SK-N-SH (cell line): Measurements from ENCODE around the gene GPR39. TPM values are rescaled to one million over a fixed set of nuclear protein-coding genes. Genes with fewer than 3 reads are reported as not detected.

Experiments used
- CTCF ChIA-PET: fragments of 300-600, 350-600 bp; formaldehyde crosslinking; extraction: SDS; loops from one replicate; lab custom pipeline; 2021; lab: Yijun Ruan, JAX
- POLR2A ChIA-PET: fragments of 350-600 bp; sonication (Branson Sonifier 250); formaldehyde crosslinking; extraction: SDS; loops from one replicate; lab custom pipeline; 2020; ENCODE audit warnings: antibody characterized with exemption, inconsistent platforms; lab: Yijun Ruan, JAX
- DNase-seq: peaks from one replicate; pipeline ENCODE4 v3.0.0; 2012
- H2AFZ ChIP-seq: fragments of 200-600 bp; sonication (generic); 2 replicates; pipeline ENCODE4 v1.8.1; 2016; ENCODE audit warnings: antibody characterized with exemption, mild to moderate bottlenecking, low read depth
- H3F3A ChIP-seq: fragments of 200-600 bp; sonication (generic); replicated peaks from 2 replicates; pipeline ENCODE3; 2016; ENCODE audit warnings: antibody characterized with exemption, mild to moderate bottlenecking; ENCODE audit not compliant: insufficient read depth
- H3K27ac ChIP-seq, 2 experiments: fragments of 200-500 bp in 1 of 2; fragments of 200-600 bp in 1 of 2; sonication (Bioruptor generic) in 1 of 2; sonication (generic), shearing (Covaris generic) in 1 of 2; 2 replicates each; pipeline versions ENCODE4 v1.5.1 to v1.6.1; 2014 to 2016; ENCODE audit warnings: low read depth in 2 of 2, inconsistent platforms in 1 of 2, low read length in 1 of 2, mild to moderate bottlenecking in 1 of 2, mixed read lengths in 1 of 2
- H3K27me3 ChIP-seq: fragments of 200-600 bp; sonication (generic), shearing (Covaris generic); 2 replicates; pipeline ENCODE4 v1.6.1; 2016; ENCODE audit warnings: mixed run types; ENCODE audit not compliant: insufficient read depth
- H3K36me3 ChIP-seq, 2 experiments: fragments of 200-500 bp in 1 of 2; fragments of 200-600 bp in 1 of 2; sonication (Bioruptor generic) in 1 of 2; sonication (generic) in 1 of 2; replicated peaks in 1 of 2; 2 replicates each; pipeline versions ENCODE3 to v1.5.1; 2014 to 2016; ENCODE audit warnings: low read length in 1 of 2, mild to moderate bottlenecking in 1 of 2; ENCODE audit not compliant: insufficient read depth in 2 of 2, control insufficient read depth in 1 of 2
- H3K4me1 ChIP-seq, 2 experiments: fragments of 200-500 bp in 1 of 2; fragments of 200-600 bp in 1 of 2; sonication (Bioruptor generic) in 1 of 2; sonication (generic), shearing (Covaris generic) in 1 of 2; 2 replicates each; pipeline versions ENCODE4 v1.5.1 to v1.6.1; 2014 to 2016; ENCODE audit warnings: low read depth in 1 of 2, low read length in 1 of 2, mixed run types in 1 of 2; ENCODE audit not compliant: insufficient read depth in 2 of 2, control insufficient read depth in 1 of 2
- H3K4me2 ChIP-seq: fragments of 200-600 bp; sonication (generic), shearing (Covaris generic); 2 replicates; pipeline ENCODE4 v1.6.1; 2017; ENCODE audit warnings: mixed run types
- H3K4me3 ChIP-seq, 2 experiments: fragments of 200-500 bp in 1 of 2; fragments of 200-600 bp in 1 of 2; sonication (Bioruptor generic) in 1 of 2; sonication (generic), shearing (Covaris generic) in 1 of 2; 2 replicates each; pipeline versions ENCODE4 v1.5.1 to v1.8.1; 2014 to 2016; ENCODE audit warnings: low read depth in 2 of 2, inconsistent platforms in 1 of 2, low read length in 1 of 2, mild to moderate bottlenecking in 1 of 2, mixed read lengths in 1 of 2, moderate library complexity in 1 of 2
- H3K79me2 ChIP-seq: fragments of 200-600 bp; sonication (generic); 2 replicates; pipeline ENCODE4 v1.8.1; 2017; ENCODE audit warnings: mild to moderate bottlenecking; ENCODE audit not compliant: insufficient read depth
- H3K9ac ChIP-seq: fragments of 200-600 bp; sonication (generic); 2 replicates; pipeline ENCODE4 v1.6.1; 2017; ENCODE audit warnings: mixed run types
- H3K9me2 ChIP-seq: fragments of 200-600 bp; sonication (generic); 2 replicates; pipeline ENCODE4 v1.6.1; 2017; ENCODE audit warnings: mixed run types
- H3K9me3 ChIP-seq: fragments of 200-600 bp; sonication (generic); 2 replicates; pipeline ENCODE4 v1.6.1; 2017; ENCODE audit warnings: mixed run types, mild to moderate bottlenecking, moderate library complexity
- H4K20me1 ChIP-seq: fragments of 200-600 bp; sonication (generic); 2 replicates; pipeline ENCODE4 v1.6.1; 2017; ENCODE audit warnings: mild to moderate bottlenecking, mixed run types; ENCODE audit not compliant: insufficient read depth
- CHD2 ChIP-seq: fragments of 150-350 bp; IDR thresholded peaks from 2 replicates; pipeline ENCODE4 v1.6.1; 2018; ENCODE audit warnings: low read length; ENCODE audit not compliant: partially characterized antibody
- ELF1 ChIP-seq: IDR thresholded peaks from 2 replicates; pipeline ENCODE4 v1.4.0; 2012
- EP300 ChIP-seq, 2 experiments: IDR thresholded peaks; 2 replicates each; pipeline versions ENCODE4 v1.4.0 to v1.6.1; 2012; ENCODE audit warnings: borderline replicate concordance in 1 of 2, low read depth in 1 of 2, low read length in 1 of 2
- EZH2phosphoT487 ChIP-seq: fragments of 200-600 bp; sonication (generic); IDR thresholded peaks from 2 replicates; pipeline ENCODE4 v1.6.1; 2017; ENCODE audit warnings: low read depth, mixed run types, mild to moderate bottlenecking, antibody characterized with exemption, moderate library complexity, borderline replicate concordance
- FOXJ3 ChIP-seq: sonication (generic); formaldehyde crosslinking; IDR thresholded peaks from 2 replicates; pipeline ENCODE4 v1.5.1; 2020; ENCODE audit warnings: mild to moderate bottlenecking, missing genetic modification reagents
- FOXM1 ChIP-seq: IDR thresholded peaks from 2 replicates; pipeline ENCODE4 v1.4.0; 2012; ENCODE audit warnings: low read depth, mild to moderate bottlenecking
- JUND ChIP-seq: IDR thresholded peaks from 2 replicates; pipeline ENCODE4 v1.4.0; 2012
- MXI1 ChIP-seq: IDR thresholded peaks from 2 replicates; pipeline ENCODE4 v1.6.1; 2012; ENCODE audit warnings: mild to moderate bottlenecking, low read depth, low read length, improper control_type of control experiment
- NFIC ChIP-seq: IDR thresholded peaks from 2 replicates; pipeline ENCODE4 v1.4.0; 2012; ENCODE audit warnings: borderline replicate concordance
- PBX3 ChIP-seq: IDR thresholded peaks from 2 replicates; pipeline ENCODE4; 2012
- POLR2AphosphoS5 ChIP-seq: IDR thresholded peaks from 2 replicates; pipeline ENCODE4 v1.6.1; 2012; ENCODE audit warnings: low read depth, low read length
- RCOR1 ChIP-seq: fragments of 150-350 bp; IDR thresholded peaks from 2 replicates; pipeline ENCODE4 v1.6.1; 2017; ENCODE audit warnings: antibody characterized with exemption, low read length
- REST ChIP-seq: IDR thresholded peaks from 2 replicates; pipeline ENCODE4 v1.6.1; 2012; ENCODE audit warnings: mild to moderate bottlenecking, low read depth, low read length, moderate library complexity
- RXRA ChIP-seq: IDR thresholded peaks from 2 replicates; pipeline ENCODE4 v1.4.0; 2012; ENCODE audit warnings: low read depth, mild to moderate bottlenecking, borderline replicate concordance
- SIN3A ChIP-seq: IDR thresholded peaks from 2 replicates; pipeline ENCODE4 v1.6.1; 2012; ENCODE audit warnings: low read depth, mild to moderate bottlenecking, low read length, moderate library complexity, borderline replicate concordance
- SMC3 ChIP-seq: IDR thresholded peaks from 2 replicates; pipeline ENCODE4 v1.6.1; 2012; ENCODE audit warnings: low read depth, low read length, improper control_type of control experiment
- TAF1 ChIP-seq: IDR thresholded peaks from 2 replicates; pipeline ENCODE4 v1.6.1; 2012; ENCODE audit warnings: low read depth, mild to moderate bottlenecking, low read length, moderate library complexity, borderline replicate concordance
- WGBS: methylation state at CpG from one replicate; pipeline ENCODE4 v1.1.6; 2017; ENCODE audit warnings: low lambda C conversion rate; 5-methylcytosine and 5-hydroxymethylcytosine counted together
- polyA plus RNA-seq, 3 experiments: library from polyadenylated mRNA; depleted of rRNA; stranded (reverse); fragments of >200 nt; gene quantifications; 2 replicates each; pipeline ENCODE4 v1.2.3, GENCODE V29; 2012
- TF ChIP-seq, protein P1 (sequence below): IDR thresholded peaks from 2 replicates; pipeline ENCODE4 v1.4.0; 2012; ENCODE audit warnings: low read depth, borderline replicate concordance
- TF ChIP-seq, protein P2 (sequence below): fragments of 150-350 bp; IDR thresholded peaks from 2 replicates; pipeline ENCODE4 v1.6.1; 2016; ENCODE audit warnings: mild to moderate bottlenecking, low read depth, low read length

The GPR39 gene
- polyA plus RNA-seq, 1 of the 3 experiments (the other 2 are of a cell fraction) = 2.3 TPM

GRCh38 chr2:132654968-132655367 is 238.4 kb downstream of the GPR39 start (continued):
- TF ChIP-seq REST (no peak), EZH2phosphoT487 (no peak)

- Histone ChIP-seq H3K9me3 (no peaks in the 10 kb centered on the region), H2AFZ (no peak overlapping the region), H3K27me3 (no peaks in the 10 kb centered on the region), H3K4me3 (no peak overlapping the region), H3K4me2 (no peak overlapping the region), H3K36me3 (peaks cover 0 to 12% of the 10 kb centered on the region in 2 experiments), H3K9ac (no peak overlapping the region), H4K20me1 (no peaks in the 10 kb centered on the region), H3F3A (no peaks in the 10 kb centered on the region), H3K79me2 (no peaks in the 10 kb centered on the region), H3K9me2 (no peaks in the 10 kb centered on the region), H3K27ac (no peak overlapping the region)
- ChIA-PET POLR2A (no interaction called here), CTCF (interaction anchor here (0.8 kb wide), 1 partner anchor 109 kb away, joined by 3 read pairs; no protein-coding TSS in a partner anchor)
- no peak for DNase-seq
- 71% methylated on average over 7 of the region's 7 CpGs for WGBS
- TF ChIP-seq FOXM1 (no peak), RXRA (no peak), POLR2AphosphoS5 (no peak), ELF1 (no peak), NFIC (no peak), REST (no peak), MXI1 (no peak), JUND (no peak), EP300 (IDR thresholded peaks at IDR 0.05; ENCODE audit: borderline replicate concordance in 1 of 2, low read depth in 1 of 2, low read length in 1 of 2) (no peak), SIN3A (no peak), PBX3 (no peak), SMC3 (no peak), FOXJ3 (CRISPR knock-in tag) (no peak), RCOR1 (no peak), CHD2 (no peak), TAF1 (no peak)
- TF ChIP-seq, protein P1, sequence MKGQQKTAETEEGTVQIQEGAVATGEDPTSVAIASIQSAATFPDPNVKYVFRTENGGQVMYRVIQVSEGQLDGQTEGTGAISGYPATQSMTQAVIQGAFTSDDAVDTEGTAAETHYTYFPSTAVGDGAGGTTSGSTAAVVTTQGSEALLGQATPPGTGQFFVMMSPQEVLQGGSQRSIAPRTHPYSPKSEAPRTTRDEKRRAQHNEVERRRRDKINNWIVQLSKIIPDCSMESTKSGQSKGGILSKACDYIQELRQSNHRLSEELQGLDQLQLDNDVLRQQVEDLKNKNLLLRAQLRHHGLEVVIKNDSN = no peak
- TF ChIP-seq, protein P2, sequence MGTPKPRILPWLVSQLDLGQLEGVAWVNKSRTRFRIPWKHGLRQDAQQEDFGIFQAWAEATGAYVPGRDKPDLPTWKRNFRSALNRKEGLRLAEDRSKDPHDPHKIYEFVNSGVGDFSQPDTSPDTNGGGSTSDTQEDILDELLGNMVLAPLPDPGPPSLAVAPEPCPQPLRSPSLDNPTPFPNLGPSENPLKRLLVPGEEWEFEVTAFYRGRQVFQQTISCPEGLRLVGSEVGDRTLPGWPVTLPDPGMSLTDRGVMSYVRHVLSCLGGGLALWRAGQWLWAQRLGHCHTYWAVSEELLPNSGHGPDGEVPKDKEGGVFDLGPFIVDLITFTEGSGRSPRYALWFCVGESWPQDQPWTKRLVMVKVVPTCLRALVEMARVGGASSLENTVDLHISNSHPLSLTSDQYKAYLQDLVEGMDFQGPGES = no peak
- TF ChIP-seq, all 33 proteins: peak for 0
- no peaks in the 10 kb centered on the region for H3K4me1 ChIP-seq
Measured at GRCh38 chr2:132656266-132656975, 239.8 kb downstream of the GPR39 start.
